RWPE1 (cell line): ENCODE results near the gene NFAT5.
"Not testable (repeated sequence)": the region's sequence is repeated elsewhere in the genome, so short reads cannot be mapped to it uniquely, and the experiment has no call there.

Experiments
- CTCF ChIA-PET: fragments of 350-600 bp; sonication (Branson Sonifier 250); formaldehyde crosslinking; extraction: SDS; loops from one replicate; lab custom pipeline; 2021; lab: Yijun Ruan, JAX
- POLR2A ChIA-PET: fragments of 400-600 bp; formaldehyde crosslinking; extraction: SDS; loops from one replicate; lab custom pipeline; 2020; ENCODE audit warnings: antibody characterized with exemption; ENCODE audit not compliant: low non-redundant PET; lab: Yijun Ruan, JAX
- DNase-seq: peaks from one replicate; pipeline ENCODE4 v3.0.0; 2012; ENCODE audit warnings: low spot score
- H3K27ac ChIP-seq: fragments of 450-650 bp; 2 replicates; pipeline ENCODE4 v1.5.1; 2017
- TF ChIP-seq, protein P1 (sequence below): fragments of 450-650 bp; conservative IDR thresholded peaks from 2 replicates; pipeline ENCODE4 v1.5.1; 2017; ENCODE audit warnings: low read depth, mild to moderate bottlenecking

NFAT5 gene

DNA sequence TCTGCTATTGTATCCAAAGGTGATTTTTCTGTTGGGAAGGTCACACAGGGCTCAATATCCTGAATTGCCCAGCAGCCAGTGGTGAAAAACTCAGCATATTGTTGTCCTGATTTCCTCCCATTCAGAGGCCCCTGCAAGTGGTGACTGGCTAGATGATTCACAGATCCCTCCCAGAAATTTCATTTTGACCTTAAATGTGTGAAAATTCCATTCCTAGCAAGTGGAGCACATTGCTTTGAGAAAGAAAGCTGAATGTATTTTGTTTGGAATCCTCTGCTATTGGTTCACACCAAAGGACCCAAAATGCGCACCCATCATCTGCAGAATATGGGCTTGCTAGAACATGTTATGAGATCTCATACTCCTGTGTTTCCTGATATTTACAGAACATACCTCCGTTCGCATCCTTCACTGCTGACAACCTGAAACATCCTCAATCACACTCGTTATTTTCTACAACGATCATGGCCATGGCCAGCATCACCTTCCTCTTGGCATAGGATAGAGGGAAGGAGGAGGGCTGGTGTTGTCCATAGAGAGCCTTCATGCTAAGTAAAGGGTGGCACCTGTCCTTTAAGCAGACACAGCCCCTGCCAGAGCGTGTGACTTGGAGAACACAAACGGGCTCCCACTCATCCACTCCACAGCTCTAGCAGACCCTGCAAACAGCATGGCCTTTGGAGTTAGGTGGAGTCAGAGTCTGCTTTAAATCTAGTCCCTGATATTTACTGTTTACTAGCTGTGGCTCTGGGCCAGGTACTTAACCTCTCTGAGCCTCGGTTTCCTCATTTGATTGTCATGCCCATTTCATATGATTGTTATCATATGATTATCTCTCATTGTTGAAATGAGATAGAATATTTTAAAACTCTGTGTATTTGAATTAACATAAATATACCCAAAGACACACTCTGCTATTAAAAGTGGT lies 30.4 kb upstream of the NFAT5 start:
- DNase-seq: peak; percentile 53
- peak overlapping the region; percentile 91 for H3K27ac ChIP-seq
- TF ChIP-seq, protein P1, sequence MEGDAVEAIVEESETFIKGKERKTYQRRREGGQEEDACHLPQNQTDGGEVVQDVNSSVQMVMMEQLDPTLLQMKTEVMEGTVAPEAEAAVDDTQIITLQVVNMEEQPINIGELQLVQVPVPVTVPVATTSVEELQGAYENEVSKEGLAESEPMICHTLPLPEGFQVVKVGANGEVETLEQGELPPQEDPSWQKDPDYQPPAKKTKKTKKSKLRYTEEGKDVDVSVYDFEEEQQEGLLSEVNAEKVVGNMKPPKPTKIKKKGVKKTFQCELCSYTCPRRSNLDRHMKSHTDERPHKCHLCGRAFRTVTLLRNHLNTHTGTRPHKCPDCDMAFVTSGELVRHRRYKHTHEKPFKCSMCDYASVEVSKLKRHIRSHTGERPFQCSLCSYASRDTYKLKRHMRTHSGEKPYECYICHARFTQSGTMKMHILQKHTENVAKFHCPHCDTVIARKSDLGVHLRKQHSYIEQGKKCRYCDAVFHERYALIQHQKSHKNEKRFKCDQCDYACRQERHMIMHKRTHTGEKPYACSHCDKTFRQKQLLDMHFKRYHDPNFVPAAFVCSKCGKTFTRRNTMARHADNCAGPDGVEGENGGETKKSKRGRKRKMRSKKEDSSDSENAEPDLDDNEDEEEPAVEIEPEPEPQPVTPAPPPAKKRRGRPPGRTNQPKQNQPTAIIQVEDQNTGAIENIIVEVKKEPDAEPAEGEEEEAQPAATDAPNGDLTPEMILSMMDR: no peak
- ChIA-PET CTCF (no interaction called here), POLR2A (no interaction called here)

DNA sequence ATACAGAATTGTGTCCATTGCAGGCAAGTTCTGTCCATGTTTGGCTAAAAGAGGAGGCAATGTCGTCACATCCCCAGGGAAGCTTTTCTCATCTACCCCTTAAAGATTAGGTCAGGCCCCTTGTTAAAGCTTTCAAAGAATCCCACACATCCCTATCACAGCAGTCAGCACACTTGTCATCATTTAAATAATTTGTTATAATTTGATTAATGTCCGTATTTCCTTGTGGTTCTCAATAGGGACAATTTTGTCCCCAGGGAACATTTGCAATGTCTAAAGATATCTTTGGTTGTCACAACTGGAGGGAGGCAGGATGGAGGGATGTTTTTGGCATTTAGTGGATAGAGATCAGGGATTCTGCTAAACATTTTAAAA lies 28.1 kb upstream of the NFAT5 start:
- POLR2A ChIA-PET: no interaction called here
- CTCF ChIA-PET: no interaction called here
- TF ChIP-seq, protein P1: no peak
- H3K27ac ChIP-seq: no peak overlapping the region
- DNase-seq: no peak

DNA sequence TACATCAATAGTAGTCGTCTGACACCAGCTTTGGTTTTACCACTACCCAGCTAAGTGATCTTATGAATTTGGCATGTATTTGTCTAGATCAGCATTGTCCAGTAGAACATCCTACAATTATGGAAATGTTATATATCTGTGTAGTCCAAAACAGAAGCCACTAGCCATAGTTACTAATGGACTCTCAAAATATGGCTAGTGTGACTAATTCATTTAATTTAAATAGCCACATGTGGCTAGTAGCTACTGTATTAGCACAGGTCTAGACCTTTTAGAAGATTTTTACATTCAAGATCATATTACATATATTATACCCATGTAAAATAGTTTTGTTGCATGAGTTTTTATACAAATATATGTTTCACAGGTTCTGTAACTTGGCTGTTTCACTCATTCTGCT lies 27.0 kb upstream of the NFAT5 start:
- H3K27ac ChIP-seq: no peak overlapping the region
- POLR2A ChIA-PET: no interaction called here
- CTCF ChIA-PET: no interaction called here
- TF ChIP-seq, protein P1: no peak
- no peak for DNase-seq

DNA sequence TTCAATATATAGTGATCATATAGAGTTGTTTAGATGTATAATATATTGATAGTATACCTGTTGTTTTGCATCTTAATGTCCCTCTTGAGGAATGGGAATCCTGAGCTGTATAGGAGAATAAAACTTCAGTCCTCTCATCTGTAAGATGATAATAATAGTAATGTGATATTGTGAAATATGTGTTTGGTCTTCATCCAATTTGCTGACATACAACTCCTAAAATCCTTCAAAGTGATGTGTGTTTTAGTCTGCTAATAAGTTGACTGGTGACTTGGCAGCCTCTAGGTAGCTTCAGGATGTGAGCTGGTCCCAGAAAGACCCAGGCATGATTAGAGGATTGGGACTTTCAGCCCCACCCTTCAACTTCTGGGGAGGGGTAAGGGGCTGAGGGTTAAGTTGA lies 22.8 kb upstream of the NFAT5 start:
- no peak overlapping the region for H3K27ac ChIP-seq
- no peak for DNase-seq
- TF ChIP-seq, protein P1: no peak
- ChIA-PET CTCF (interaction anchor here (0.6 kb wide), 1 partner anchor 154 kb away, joined by 3 read pairs; no protein-coding TSS in a partner anchor), POLR2A (no interaction called here)

DNA sequence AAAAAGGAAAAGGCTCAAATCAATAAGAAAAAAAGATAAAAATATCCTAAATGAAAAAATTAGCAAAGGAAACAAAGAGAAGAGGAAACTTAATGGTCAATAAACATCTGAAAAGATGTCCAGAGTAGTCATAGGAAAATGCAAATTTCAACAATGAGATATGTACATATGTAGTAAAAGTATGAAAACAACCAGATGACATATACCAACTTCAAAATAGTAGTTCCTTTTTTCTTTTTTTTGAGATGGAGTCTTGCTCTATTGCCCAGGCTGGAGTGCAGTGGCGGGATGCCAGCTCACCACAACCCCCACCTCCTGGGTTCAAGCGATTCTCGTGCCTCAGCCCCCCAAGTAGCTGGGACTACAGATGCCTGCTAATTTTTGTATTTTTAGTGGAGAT lies 21.7 kb upstream of the NFAT5 start:
- ChIA-PET CTCF (no interaction called here), POLR2A (no interaction called here)
- DNase-seq: no peak
- TF ChIP-seq, protein P1: no peak
- H3K27ac ChIP-seq: no peak overlapping the region

DNA sequence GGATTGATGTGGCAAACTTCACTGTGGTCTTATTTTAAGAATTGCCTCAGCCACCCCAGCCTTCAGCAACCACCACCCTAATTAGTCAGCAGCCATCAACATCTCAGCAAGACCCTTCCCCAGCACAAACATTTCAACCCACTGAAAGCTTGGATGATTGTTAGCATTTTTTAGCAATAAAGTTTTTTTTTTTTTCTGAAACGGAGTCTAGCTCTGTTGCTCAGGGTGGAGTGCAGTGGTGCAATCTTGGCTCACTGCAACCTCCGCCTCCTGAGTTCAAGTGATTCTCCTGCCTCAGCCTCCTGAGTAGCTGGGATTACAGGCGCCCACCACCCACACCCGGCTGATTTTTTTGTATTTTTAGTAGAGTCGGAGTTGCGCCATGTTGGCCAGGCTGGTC lies 19.1 kb upstream of the NFAT5 start:
- POLR2A ChIA-PET, DNase-seq, H3K27ac ChIP-seq: not testable (repeated sequence)
- CTCF ChIA-PET: interaction anchor here (0.6 kb wide), 1 partner anchor 16 kb away, joined by 5 read pairs; no protein-coding TSS in a partner anchor

DNA sequence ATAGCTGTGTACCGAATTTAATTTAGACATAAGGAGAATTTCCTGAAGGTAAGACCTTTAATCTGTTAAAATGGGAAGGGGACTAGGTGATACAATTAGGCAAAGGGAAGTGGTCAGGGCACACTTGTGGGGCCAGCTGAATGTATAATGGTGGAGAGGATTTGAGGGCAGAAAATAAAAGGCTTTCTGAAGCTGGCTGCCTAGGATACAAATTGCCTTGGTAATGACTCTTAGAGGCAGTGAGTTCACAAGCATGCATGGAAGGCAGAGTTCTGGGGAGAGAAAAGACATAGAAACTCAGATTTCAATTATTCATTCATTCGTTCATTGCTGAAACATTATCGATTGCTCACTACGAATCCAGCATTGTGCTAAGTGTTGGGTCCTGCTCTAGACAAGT lies 12.4 kb upstream of the NFAT5 start:
- ChIA-PET POLR2A (no interaction called here), CTCF (interaction anchor here (0.5 kb wide), 1 partner anchor 152 kb away, joined by 4 read pairs; no protein-coding TSS in a partner anchor)
- no peak overlapping the region for H3K27ac ChIP-seq
- TF ChIP-seq, protein P1: no peak
- no peak for DNase-seq
